ENCODE measurements around the gene TTC29. TPM values are rescaled to one million over a fixed set of nuclear protein-coding genes. Genes with fewer than 3 reads are reported as not detected.

Gene TTC29
- total and polyA plus RNA-seq, 2 experiments from 2014 or later: 0.52 to 0.60 TPM

DNA sequence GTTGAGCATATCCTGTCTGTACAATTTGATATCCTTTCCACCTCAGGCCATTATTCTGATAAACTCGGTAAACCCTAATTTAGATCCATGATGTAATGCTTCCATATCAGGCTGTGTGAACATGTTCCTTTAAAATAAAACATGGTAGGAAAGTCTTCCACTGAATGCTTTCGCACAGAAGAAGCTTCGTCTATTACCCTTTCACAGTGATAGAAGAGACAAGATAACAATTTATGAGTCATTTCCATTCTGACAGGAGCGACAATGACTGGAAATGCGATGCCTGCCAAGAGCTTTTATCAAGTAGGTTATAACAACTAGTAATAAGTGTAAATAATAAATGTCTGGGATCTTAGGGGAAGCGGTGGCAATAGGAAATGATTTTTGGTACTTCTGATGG, 98.8 kb downstream of the TTC29 start:
- no peak overlapping the region for H2AFZ ChIP-seq

More for the DNA sequence above, 98.8 kb downstream of the TTC29 start:
- TF ChIP-seq ZNF331 (CRISPR knock-in tag; IDR thresholded peaks at IDR 0.05; ENCODE audit: low read depth) (no peak), EZH2phosphoT487 (IDR thresholded peaks at IDR 0.05; ENCODE audit: unreplicated experiment) (no peak), JUNB (IDR thresholded peaks at IDR 0.05; ENCODE audit: unreplicated experiment) (no peak), CREB1 (CRISPR knock-in tag; IDR thresholded peaks at IDR 0.05; ENCODE audit: low read depth) (no peak), EZH2 (IDR thresholded peaks at IDR 0.05; ENCODE audit: low read depth, unreplicated experiment) (no peak), POLR2AphosphoS5 (IDR thresholded peaks at IDR 0.05; ENCODE audit: low read depth) (no peak), ZNF114 (CRISPR knock-in tag; IDR thresholded peaks at IDR 0.05) (no peak), STAT1 (IDR thresholded peaks at IDR 0.05; ENCODE audit: unreplicated experiment) (no peak), NANOG (IDR thresholded peaks at IDR 0.05; ENCODE audit: borderline replicate concordance) (no peak)
- TF ChIP-seq, protein P1, sequence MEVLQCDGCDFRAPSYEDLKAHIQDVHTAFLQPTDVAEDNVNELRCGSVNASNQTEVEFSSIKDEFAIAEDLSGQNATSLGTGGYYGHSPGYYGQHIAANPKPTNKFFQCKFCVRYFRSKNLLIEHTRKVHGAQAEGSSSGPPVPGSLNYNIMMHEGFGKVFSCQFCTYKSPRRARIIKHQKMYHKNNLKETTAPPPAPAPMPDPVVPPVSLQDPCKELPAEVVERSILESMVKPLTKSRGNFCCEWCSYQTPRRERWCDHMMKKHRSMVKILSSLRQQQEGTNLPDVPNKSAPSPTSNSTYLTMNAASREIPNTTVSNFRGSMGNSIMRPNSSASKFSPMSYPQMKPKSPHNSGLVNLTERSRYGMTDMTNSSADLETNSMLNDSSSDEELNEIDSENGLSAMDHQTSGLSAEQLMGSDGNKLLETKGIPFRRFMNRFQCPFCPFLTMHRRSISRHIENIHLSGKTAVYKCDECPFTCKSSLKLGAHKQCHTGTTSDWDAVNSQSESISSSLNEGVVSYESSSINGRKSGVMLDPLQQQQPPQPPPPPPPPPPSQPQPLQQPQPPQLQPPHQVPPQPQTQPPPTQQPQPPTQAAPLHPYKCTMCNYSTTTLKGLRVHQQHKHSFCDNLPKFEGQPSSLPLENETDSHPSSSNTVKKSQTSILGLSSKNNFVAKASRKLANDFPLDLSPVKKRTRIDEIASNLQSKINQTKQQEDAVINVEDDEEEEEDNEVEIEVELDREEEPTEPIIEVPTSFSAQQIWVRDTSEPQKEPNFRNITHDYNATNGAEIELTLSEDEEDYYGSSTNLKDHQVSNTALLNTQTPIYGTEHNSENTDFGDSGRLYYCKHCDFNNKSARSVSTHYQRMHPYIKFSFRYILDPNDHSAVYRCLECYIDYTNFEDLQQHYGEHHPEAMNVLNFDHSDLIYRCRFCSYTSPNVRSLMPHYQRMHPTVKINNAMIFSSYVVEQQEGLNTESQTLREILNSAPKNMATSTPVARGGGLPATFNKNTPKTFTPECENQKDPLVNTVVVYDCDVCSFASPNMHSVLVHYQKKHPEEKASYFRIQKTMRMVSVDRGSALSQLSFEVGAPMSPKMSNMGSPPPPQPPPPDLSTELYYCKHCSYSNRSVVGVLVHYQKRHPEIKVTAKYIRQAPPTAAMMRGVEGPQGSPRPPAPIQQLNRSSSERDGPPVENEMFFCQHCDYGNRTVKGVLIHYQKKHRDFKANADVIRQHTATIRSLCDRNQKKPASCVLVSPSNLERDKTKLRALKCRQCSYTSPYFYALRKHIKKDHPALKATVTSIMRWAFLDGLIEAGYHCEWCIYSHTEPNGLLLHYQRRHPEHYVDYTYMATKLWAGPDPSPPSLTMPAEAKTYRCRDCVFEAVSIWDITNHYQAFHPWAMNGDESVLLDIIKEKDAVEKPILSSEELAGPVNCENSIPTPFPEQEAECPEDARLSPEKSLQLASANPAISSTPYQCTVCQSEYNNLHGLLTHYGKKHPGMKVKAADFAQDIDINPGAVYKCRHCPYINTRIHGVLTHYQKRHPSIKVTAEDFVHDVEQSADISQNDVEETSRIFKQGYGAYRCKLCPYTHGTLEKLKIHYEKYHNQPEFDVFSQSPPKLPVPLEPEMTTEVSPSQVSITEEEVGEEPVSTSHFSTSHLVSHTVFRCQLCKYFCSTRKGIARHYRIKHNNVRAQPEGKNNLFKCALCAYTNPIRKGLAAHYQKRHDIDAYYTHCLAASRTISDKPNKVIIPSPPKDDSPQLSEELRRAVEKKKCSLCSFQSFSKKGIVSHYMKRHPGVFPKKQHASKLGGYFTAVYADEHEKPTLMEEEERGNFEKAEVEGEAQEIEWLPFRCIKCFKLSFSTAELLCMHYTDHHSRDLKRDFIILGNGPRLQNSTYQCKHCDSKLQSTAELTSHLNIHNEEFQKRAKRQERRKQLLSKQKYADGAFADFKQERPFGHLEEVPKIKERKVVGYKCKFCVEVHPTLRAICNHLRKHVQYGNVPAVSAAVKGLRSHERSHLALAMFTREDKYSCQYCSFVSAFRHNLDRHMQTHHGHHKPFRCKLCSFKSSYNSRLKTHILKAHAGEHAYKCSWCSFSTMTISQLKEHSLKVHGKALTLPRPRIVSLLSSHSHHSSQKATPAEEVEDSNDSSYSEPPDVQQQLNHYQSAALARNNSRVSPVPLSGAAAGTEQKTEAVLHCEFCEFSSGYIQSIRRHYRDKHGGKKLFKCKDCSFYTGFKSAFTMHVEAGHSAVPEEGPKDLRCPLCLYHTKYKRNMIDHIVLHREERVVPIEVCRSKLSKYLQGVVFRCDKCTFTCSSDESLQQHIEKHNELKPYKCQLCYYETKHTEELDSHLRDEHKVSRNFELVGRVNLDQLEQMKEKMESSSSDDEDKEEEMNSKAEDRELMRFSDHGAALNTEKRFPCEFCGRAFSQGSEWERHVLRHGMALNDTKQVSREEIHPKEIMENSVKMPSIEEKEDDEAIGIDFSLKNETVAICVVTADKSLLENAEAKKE (CRISPR knock-in tag; IDR thresholded peaks at IDR 0.05): no peak
- TF ChIP-seq, protein P2, sequence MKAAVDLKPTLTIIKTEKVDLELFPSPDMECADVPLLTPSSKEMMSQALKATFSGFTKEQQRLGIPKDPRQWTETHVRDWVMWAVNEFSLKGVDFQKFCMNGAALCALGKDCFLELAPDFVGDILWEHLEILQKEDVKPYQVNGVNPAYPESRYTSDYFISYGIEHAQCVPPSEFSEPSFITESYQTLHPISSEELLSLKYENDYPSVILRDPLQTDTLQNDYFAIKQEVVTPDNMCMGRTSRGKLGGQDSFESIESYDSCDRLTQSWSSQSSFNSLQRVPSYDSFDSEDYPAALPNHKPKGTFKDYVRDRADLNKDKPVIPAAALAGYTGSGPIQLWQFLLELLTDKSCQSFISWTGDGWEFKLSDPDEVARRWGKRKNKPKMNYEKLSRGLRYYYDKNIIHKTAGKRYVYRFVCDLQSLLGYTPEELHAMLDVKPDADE (IDR thresholded peaks at IDR 0.05): no peak
- TF ChIP-seq, protein P3, sequence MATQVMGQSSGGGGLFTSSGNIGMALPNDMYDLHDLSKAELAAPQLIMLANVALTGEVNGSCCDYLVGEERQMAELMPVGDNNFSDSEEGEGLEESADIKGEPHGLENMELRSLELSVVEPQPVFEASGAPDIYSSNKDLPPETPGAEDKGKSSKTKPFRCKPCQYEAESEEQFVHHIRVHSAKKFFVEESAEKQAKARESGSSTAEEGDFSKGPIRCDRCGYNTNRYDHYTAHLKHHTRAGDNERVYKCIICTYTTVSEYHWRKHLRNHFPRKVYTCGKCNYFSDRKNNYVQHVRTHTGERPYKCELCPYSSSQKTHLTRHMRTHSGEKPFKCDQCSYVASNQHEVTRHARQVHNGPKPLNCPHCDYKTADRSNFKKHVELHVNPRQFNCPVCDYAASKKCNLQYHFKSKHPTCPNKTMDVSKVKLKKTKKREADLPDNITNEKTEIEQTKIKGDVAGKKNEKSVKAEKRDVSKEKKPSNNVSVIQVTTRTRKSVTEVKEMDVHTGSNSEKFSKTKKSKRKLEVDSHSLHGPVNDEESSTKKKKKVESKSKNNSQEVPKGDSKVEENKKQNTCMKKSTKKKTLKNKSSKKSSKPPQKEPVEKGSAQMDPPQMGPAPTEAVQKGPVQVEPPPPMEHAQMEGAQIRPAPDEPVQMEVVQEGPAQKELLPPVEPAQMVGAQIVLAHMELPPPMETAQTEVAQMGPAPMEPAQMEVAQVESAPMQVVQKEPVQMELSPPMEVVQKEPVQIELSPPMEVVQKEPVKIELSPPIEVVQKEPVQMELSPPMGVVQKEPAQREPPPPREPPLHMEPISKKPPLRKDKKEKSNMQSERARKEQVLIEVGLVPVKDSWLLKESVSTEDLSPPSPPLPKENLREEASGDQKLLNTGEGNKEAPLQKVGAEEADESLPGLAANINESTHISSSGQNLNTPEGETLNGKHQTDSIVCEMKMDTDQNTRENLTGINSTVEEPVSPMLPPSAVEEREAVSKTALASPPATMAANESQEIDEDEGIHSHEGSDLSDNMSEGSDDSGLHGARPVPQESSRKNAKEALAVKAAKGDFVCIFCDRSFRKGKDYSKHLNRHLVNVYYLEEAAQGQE (IDR thresholded peaks at IDR 0.05; ENCODE audit: unreplicated experiment): no peak
- TF ChIP-seq, protein P4, sequence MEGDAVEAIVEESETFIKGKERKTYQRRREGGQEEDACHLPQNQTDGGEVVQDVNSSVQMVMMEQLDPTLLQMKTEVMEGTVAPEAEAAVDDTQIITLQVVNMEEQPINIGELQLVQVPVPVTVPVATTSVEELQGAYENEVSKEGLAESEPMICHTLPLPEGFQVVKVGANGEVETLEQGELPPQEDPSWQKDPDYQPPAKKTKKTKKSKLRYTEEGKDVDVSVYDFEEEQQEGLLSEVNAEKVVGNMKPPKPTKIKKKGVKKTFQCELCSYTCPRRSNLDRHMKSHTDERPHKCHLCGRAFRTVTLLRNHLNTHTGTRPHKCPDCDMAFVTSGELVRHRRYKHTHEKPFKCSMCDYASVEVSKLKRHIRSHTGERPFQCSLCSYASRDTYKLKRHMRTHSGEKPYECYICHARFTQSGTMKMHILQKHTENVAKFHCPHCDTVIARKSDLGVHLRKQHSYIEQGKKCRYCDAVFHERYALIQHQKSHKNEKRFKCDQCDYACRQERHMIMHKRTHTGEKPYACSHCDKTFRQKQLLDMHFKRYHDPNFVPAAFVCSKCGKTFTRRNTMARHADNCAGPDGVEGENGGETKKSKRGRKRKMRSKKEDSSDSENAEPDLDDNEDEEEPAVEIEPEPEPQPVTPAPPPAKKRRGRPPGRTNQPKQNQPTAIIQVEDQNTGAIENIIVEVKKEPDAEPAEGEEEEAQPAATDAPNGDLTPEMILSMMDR (conservative IDR thresholded peaks at IDR 0.05; ENCODE audit: low read depth in 2 of 2): no peak
- no peaks in the 10 kb centered on the region for H3K36me3 ChIP-seq (ENCODE audit: insufficient read depth)
- DNase-seq (ENCODE audit: low spot score): no peak
- H4K20me1 ChIP-seq (replicated peaks; ENCODE audit: insufficient read depth): no peaks in the 10 kb centered on the region
- H3K4me1 Mint-ChIP-seq: peaks cover 14% of the 10 kb centered on the region
- no peaks in the 10 kb centered on the region for H3K36me3 Mint-ChIP-seq (ENCODE audit: low read depth)
- no peak overlapping the region for H3K4me3 Mint-ChIP-seq
- no peak for ATAC-seq
- H3K27ac ChIP-seq (ENCODE audit: low read depth): no peak overlapping the region
- no peaks in the 10 kb centered on the region for H3K27me3 ChIP-seq (ENCODE audit: insufficient read depth)
- no peak overlapping the region for H3K4me2 ChIP-seq
- H3K79me2 ChIP-seq (replicated peaks; ENCODE audit: insufficient read depth): no peaks in the 10 kb centered on the region
- 0 out of 2 replicates have a peak, but pooled peaks cover 5% of the 10 kb centered on the region for H3K4me1 ChIP-seq (ENCODE audit: insufficient read depth)
- H3F3A ChIP-seq (replicated peaks; ENCODE audit: low read depth): no peaks in the 10 kb centered on the region
- no peak overlapping the region for H3K27ac Mint-ChIP-seq
- H3K27me3 Mint-ChIP-seq (ENCODE audit: insufficient read depth, low read depth, poor library complexity): no peaks in the 10 kb centered on the region
- no peak overlapping the region for H3K4me3 ChIP-seq
- H3K9me3 Mint-ChIP-seq: no peaks in the 10 kb centered on the region
- no peaks in the 10 kb centered on the region for H3K9me2 ChIP-seq (ENCODE audit: insufficient read depth)

Data from GM23338 (cell line).